Stomach (tissue), 9 donors: ENCODE results near the gene EIF1AD. TPM values are rescaled to one million over a fixed set of nuclear protein-coding genes. Genes with fewer than 3 reads are reported as not detected.
A peak's percentile ranks its signal among the peaks of the same experiment; 100 is the strongest.

ENCODE experiments used
- DNase-seq, 2 donors: peaks; one replicate each; pipeline versions ENCODE4 v3.0.0 to v3.0.0-alpha.2; 2013 to 2019
- H3K27ac ChIP-seq, 5 donors: fragments of 200-600 bp in 4 of 5; sonication (generic) in 4 of 5; one replicate each; pipeline ENCODE4 v1.5.1; 2013 to 2019; ENCODE audit warnings: mild to moderate bottlenecking in 1 of 5, moderate library complexity in 1 of 5
- H3K27me3 ChIP-seq, 3 donors: fragments of 200-600 bp; sonication (generic); one replicate each; pipeline ENCODE4 v1.5.1; 2017 to 2019; ENCODE audit warnings: mixed run types in 1 of 3
- H3K36me3 ChIP-seq, 4 donors: fragments of 200-600 bp; sonication (generic); 1 replicate in 3 of 4; 2 replicates in 1 of 4; pipeline ENCODE4 v1.5.1; 2016 to 2019
- H3K4me1 ChIP-seq, 4 donors: fragments of 200-600 bp; sonication (generic); one replicate each; pipeline ENCODE4 v1.5.1; 2016 to 2019
- H3K4me3 ChIP-seq, 4 donors: fragments of 200-600 bp; sonication (generic) in 3 of 4; one replicate each; pipeline ENCODE4 v1.5.1; 2016 to 2019; ENCODE audit warnings: mild to moderate bottlenecking in 1 of 4
- H3K9me3 ChIP-seq, 4 donors: fragments of 200-600 bp; sonication (generic); one replicate each; pipeline ENCODE4 v1.5.1; 2016 to 2019
- EP300 ChIP-seq: sonication (generic); formaldehyde crosslinking; IDR thresholded peaks from one replicate; pipeline ENCODE4 v1.6.1; 2017; ENCODE audit warnings: antibody characterized with exemption
- POLR2A ChIP-seq, 4 donors: fragments of 450-650 bp; IDR thresholded peaks; one replicate each; pipeline ENCODE4 v1.6.1; 2016; ENCODE audit warnings: antibody characterized with exemption in 4 of 4, control low read depth in 2 of 4, mild to moderate bottlenecking in 1 of 4, moderate library complexity in 1 of 4
- POLR2AphosphoS5 ChIP-seq, 3 donors: sonication (generic); formaldehyde crosslinking; IDR thresholded peaks; one replicate each; pipeline ENCODE4 v1.6.1; 2016; ENCODE audit warnings: antibody characterized with exemption in 3 of 3
- WGBS, 5 donors: extraction: QIAGEN DNeasy Blood & Tissue Kit in 3 of 5; methylation state at CpG; one replicate each; pipeline versions ENCODE4 v1.1.5 to v1.1.7; 2013 to 2018; 5-methylcytosine and 5-hydroxymethylcytosine counted together
- intact Hi-C: fragments of 100-400 bp; cut with DNase I; formaldehyde crosslinking; loops from one replicate; pipeline ENCODE4 v1.15.1; 2023; ENCODE audit warnings: low total_unique reads
- polyA plus RNA-seq, 3 donors: library from polyadenylated mRNA; stranded (reverse); fragments of 200-250 nt; gene quantifications; one replicate each; pipeline ENCODE4 v1.2.3, GENCODE V29; 2013
- total RNA-seq, 5 donors: library from RNA; depleted of rRNA; stranded (reverse); fragments of >200 nt; gene quantifications; one replicate each; pipeline versions ENCODE4 v1.1.0 to v1.2.3, GENCODE V29; 2014 to 2016
- TF ChIP-seq, protein P1 (sequence below), 7 experiments: fragments of 450-650 bp in 4 of 7; fragments of 200-600 bp in 3 of 7; sonication (generic) in 3 of 7; IDR thresholded peaks; one replicate each; pipeline ENCODE4 v1.5.1; 2016 to 2019; ENCODE audit warnings: antibody characterized with exemption in 7 of 7, control low read depth in 2 of 7, mild to moderate bottlenecking in 1 of 7
- donor health status: healthy with polysubstance abuse.
- donor health status: Bipolar disorder and iron deficiency.
- donor health status: healthy.

EIF1AD gene
- total and polyA plus RNA-seq, 8 donors: 3.8 to 26.1 (median 13.1) TPM; not detected in 1

DNA sequence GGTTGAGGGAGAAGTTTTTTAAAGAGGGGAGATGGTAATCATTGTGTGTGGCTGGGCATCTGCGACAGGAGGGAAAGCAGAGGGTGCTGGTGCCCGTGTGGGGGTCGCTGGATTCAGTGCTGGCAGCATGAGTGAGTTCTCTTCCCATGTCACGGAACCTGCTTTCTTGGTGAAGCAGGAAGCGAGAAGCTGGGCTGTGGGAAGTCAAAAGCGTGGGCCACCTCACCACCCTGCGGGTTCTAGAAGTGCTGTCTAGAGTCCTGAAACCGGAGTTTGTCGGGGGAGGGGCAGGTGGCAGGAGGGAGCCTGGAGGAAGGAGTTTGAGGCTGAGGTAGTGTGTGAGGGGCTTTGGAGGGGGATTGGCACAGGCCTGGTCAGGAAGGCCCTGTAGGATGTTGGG lies 26.2 kb downstream of the EIF1AD start:
- no peak for DNase-seq
- H3K4me1 ChIP-seq: no peaks in the 10 kb centered on the region
- TF ChIP-seq POLR2A (IDR thresholded peaks at IDR 0.05) (no peak), POLR2AphosphoS5 (IDR thresholded peaks at IDR 0.05) (no peak)
- TF ChIP-seq, protein P1, sequence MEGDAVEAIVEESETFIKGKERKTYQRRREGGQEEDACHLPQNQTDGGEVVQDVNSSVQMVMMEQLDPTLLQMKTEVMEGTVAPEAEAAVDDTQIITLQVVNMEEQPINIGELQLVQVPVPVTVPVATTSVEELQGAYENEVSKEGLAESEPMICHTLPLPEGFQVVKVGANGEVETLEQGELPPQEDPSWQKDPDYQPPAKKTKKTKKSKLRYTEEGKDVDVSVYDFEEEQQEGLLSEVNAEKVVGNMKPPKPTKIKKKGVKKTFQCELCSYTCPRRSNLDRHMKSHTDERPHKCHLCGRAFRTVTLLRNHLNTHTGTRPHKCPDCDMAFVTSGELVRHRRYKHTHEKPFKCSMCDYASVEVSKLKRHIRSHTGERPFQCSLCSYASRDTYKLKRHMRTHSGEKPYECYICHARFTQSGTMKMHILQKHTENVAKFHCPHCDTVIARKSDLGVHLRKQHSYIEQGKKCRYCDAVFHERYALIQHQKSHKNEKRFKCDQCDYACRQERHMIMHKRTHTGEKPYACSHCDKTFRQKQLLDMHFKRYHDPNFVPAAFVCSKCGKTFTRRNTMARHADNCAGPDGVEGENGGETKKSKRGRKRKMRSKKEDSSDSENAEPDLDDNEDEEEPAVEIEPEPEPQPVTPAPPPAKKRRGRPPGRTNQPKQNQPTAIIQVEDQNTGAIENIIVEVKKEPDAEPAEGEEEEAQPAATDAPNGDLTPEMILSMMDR (IDR thresholded peaks at IDR 0.05): no peak
- H3K4me3 ChIP-seq: no peak overlapping the region
- intact Hi-C loops: no loop called here
- WGBS, 5 donors: 90 to 97% (median 94%) methylated on average over 9 of the region's 9 CpGs
- no peaks in the 10 kb centered on the region for H3K9me3 ChIP-seq
- no peak overlapping the region for H3K27ac ChIP-seq
- H3K27me3 ChIP-seq: no peaks in the 10 kb centered on the region
- H3K36me3 ChIP-seq: peaks cover 43 to 79% (median 74%) of the 10 kb centered on the region in 4 donors

DNA sequence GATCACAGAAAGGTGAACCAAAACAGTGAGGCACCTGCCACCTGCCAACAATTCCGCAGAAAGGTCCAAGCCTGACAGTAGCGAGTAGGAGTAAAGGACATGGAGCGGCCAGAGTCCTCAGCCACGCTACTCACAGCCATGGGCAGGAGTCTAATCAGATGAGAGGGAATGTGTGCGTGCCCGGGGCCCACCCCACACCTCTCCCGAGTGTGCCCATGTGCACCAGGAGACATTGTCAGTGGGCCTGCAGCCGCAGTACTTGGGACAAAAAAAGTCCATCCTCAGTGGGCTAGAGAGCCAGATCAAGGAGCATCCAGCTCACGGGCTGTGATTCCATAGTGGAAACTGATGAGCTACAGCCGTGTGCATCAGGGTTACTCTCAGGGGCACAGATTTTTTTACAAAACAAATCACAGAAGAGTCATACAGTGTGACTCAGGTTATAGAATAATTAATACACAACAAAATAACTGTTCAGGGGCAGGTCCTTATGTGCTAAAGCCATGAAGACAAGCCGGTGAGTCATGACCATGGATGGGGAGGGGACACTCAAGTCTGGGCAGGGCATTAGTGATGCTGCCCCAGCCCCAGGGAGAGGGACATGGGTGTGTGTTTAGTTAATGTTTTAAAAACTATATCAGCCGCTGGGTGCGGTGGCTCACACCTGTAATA lies 28.4 kb downstream of the EIF1AD start:
- H3K27me3 ChIP-seq: no peaks in the 10 kb centered on the region
- no peak overlapping the region for H3K27ac ChIP-seq
- 91 to 98% (median 95%) methylated on average over 13 of the region's 13 CpGs for WGBS, 5 donors
- H3K4me1 ChIP-seq: peaks cover 0 to 11% (median 0%) of the 10 kb centered on the region in 4 donors
- peaks cover 50 to 82% (median 77%) of the 10 kb centered on the region in 4 donors for H3K36me3 ChIP-seq
- no peak for DNase-seq
- intact Hi-C loops: no loop called here
- no peak overlapping the region for H3K4me3 ChIP-seq
- TF ChIP-seq POLR2A (IDR thresholded peaks at IDR 0.05): no peak
- TF ChIP-seq, protein P1 (IDR thresholded peaks at IDR 0.05): no peak
- TF ChIP-seq POLR2AphosphoS5 (IDR thresholded peaks at IDR 0.05): no peak
- TF ChIP-seq EP300: no peak
- H3K9me3 ChIP-seq: no peaks in the 10 kb centered on the region

DNA sequence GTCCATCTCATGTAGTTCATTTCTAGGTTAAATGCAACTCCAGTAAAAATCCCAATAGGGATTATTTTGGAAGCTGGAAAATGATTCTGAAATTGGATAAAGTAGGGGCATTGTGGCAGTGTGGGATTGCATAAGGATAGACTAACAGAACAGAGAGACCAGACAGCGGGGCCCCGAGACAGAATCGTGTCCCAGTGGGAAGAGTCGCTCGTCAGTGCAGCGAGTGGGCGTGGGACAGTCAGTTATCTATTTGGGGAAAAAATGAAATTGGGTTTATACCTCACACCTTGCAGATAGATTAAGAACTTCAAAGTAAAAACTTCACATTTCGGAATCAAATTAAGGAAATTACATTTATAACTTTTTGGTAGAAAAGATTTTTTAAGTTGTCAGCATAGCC lies 29.8 kb downstream of the EIF1AD start:
- peaks cover 0 to 13% (median 0%) of the 10 kb centered on the region in 4 donors for H3K4me1 ChIP-seq
- no peak overlapping the region for H3K27ac ChIP-seq
- peaks cover 50 to 82% (median 77%) of the 10 kb centered on the region in 4 donors for H3K36me3 ChIP-seq
- no peaks in the 10 kb centered on the region for H3K27me3 ChIP-seq
- intact Hi-C loops: no loop called here
- 93 to 97% (median 95%) methylated on average over 8 of the region's 8 CpGs for WGBS, 5 donors
- no peak for TF ChIP-seq EP300
- TF ChIP-seq, protein P1 (IDR thresholded peaks at IDR 0.05): no peak
- TF ChIP-seq POLR2A (IDR thresholded peaks at IDR 0.05): no peak
- no peak for TF ChIP-seq POLR2AphosphoS5 (IDR thresholded peaks at IDR 0.05)
- no peak for DNase-seq
- no peak overlapping the region for H3K4me3 ChIP-seq
- H3K9me3 ChIP-seq: no peaks in the 10 kb centered on the region

DNA sequence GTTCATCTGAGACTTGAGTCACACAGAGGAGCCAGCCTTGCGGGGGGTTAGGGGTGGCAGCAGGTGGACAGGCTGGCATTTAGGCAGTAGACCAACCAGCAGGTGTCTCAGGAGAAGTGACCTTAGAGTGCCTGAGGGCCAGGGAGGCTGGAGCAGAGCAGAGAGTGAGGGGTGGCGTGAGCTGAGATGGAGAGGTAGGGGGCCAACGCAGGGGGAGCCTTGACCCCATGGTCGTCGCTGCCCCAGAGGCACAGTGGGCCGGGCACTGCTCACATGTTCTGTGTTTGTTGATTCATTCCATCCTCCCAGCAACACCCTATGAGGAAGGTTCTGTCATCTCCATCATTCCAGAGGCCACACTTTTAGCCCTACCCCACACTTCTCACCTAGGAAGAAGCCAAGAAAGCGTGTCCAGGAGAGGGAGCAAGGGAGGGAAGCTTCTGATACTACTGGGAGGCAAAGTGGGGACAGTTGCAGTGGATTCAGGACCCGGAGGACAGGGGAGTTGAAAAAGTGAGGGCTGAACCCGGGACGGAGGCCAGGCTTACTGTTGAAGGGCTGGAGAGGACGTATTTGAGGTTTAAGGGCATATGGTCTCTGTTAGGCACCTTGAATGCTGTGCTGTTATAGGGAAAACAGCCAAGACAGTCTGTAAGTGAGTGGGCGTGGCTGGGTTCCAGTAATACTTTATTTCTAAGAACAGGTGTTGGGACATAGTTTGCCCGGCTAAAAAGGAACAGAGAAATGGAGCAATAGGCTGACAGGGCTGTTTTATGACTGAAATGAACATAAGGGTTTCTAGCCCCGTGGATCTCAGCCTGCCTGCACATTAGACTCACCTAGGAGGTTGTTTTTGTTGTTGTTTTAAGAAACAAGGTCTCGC lies 33.1 kb downstream of the EIF1AD start:
- intact Hi-C loops: no loop called here
- Histone ChIP-seq H3K4me3 (no peak overlapping the region), H3K4me1 (peaks cover 0 to 19% (median 10%) of the 10 kb centered on the region in 4 donors), H3K27ac (peak overlapping the region in 2 of 5 donors; percentile 36 to 38), H3K36me3 (peaks cover 66 to 91% (median 89%) of the 10 kb centered on the region in 4 donors), H3K27me3 (no peaks in the 10 kb centered on the region), H3K9me3 (no peaks in the 10 kb centered on the region)
- no peak for TF ChIP-seq EP300
- no peak for TF ChIP-seq POLR2AphosphoS5 (IDR thresholded peaks at IDR 0.05)
- TF ChIP-seq, protein P1 (IDR thresholded peaks at IDR 0.05): no peak
- TF ChIP-seq POLR2A (IDR thresholded peaks at IDR 0.05): no peak
- 82 to 88% (median 86%) methylated on average over 15 of the region's 15 CpGs for WGBS, 5 donors
- DNase-seq: no peak
